ENCODE measurements around the gene ZNF688. TPM values are rescaled to one million over a fixed set of nuclear protein-coding genes. Genes with fewer than 3 reads are reported as not detected.
A peak's percentile ranks its signal among the peaks of the same experiment; 100 is the strongest.

Gene ZNF688
- total and polyA plus RNA-seq, 2 of the 13 experiments (the other 11 are each of a cell fraction or from before 2014, with no cell fraction given), result 2.4 to 5.4 TPM

- TF ChIP-seq HNF1A (IDR thresholded peaks at IDR 0.05; ENCODE audit: low read depth) (no peak; the same call in 1 of the 2 replicates), HNF1A (CRISPR knock-in tag; IDR thresholded peaks at IDR 0.05; ENCODE audit: borderline replicate concordance) (0 out of 2 replicates have a peak, but pooled peaks have one; percentile 21), ZNF441 (CRISPR knock-in tag; IDR thresholded peaks at IDR 0.05; ENCODE audit: borderline replicate concordance) (no peak; the same call in 1 of the 2 replicates), DMAP1 (CRISPR knock-in tag; IDR thresholded peaks at IDR 0.05) (peak; percentile 84), MBD4 (IDR thresholded peaks at IDR 0.05; ENCODE audit: borderline replicate concordance, low read length) (no peak), KMT2A (CRISPR knock-in tag; IDR thresholded peaks at IDR 0.05) (no peak), ZFYVE20 (CRISPR knock-in tag; IDR thresholded peaks at IDR 0.05; ENCODE audit: borderline replicate concordance, low read depth) (no peak; the same call in 1 of the 2 replicates), THRA (CRISPR knock-in tag; IDR thresholded peaks at IDR 0.05; ENCODE audit: borderline replicate concordance) (0 out of 2 replicates have a peak, but pooled peaks have one; percentile 23), TIGD3 (CRISPR knock-in tag; IDR thresholded peaks at IDR 0.05; ENCODE audit: borderline replicate concordance) (0 out of 2 replicates have a peak, but pooled peaks have one; percentile 82), ZNF710 (CRISPR knock-in tag; IDR thresholded peaks at IDR 0.05; ENCODE audit: borderline replicate concordance) (no peak; the same call in 1 of the 2 replicates), DPF2 (CRISPR knock-in tag; IDR thresholded peaks at IDR 0.05; ENCODE audit: borderline replicate concordance, low read depth) (no peak), SMARCC2 (IDR thresholded peaks at IDR 0.05) (no peak), GATA4 (IDR thresholded peaks at IDR 0.05; ENCODE audit: borderline replicate concordance, low read depth) (0 out of 2 replicates have a peak, but pooled peaks have one; percentile 12), KDM4B (CRISPR knock-in tag; IDR thresholded peaks at IDR 0.05) (peak; percentile 10; the same call in 1 of the 2 replicates), ZBTB7B (CRISPR knock-in tag; IDR thresholded peaks at IDR 0.05) (peak; percentile 50; the same call in 1 of the 2 replicates), ZNF124 (CRISPR knock-in tag; IDR thresholded peaks at IDR 0.05) (0 out of 2 replicates have a peak, but pooled peaks have one; percentile 38), RBFOX2 (IDR thresholded peaks at IDR 0.05; ENCODE audit: low read depth, low read length) (peak; percentile 94), RBM22 (optimal IDR thresholded peaks at IDR 0.05; ENCODE audit: low read length) (no peak)
Measured at GRCh38 chr16:30526823-30527634, 44.5 kb downstream of the ZNF688 start (continued).

All from HepG2 (cell line).